ENCODE results near the gene CBR3. TPM values are rescaled to one million over a fixed set of nuclear protein-coding genes. Genes with fewer than 3 reads are reported as not detected.

Gene CBR3
- total RNA-seq, 1 experiment from 2014 or later: 1.6 TPM

DNA sequence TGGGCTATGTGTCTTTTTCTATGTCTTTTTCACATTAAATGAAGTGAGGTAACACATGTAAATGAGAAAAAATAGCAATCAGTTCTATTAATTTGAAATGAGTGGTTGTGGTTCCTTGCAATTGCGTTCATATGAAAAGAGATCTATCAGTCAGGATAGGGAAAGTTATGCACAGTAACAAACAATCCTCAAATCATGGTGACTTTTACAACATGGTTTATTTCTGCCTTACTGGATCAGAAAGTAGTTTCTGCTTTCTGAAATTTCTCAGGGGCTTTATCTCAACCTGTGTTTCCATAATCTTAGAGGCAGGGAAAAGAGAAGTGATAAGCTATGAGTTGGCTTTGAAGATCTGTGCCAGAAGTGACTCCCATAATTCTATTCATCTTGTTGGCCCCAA lies 60.7 kb downstream of the CBR3 start:
- DNase-seq (ENCODE audit: low read depth, low spot score) (no peak), ATAC-seq (no peak)
- H3K27ac ChIP-seq (ENCODE audit: low read length): peak overlapping the region; percentile 12; the same call in 1 of the 2 replicates
- no peaks in the 10 kb centered on the region for H3K9me3 ChIP-seq (ENCODE audit: control insufficient read depth, insufficient read depth, low read depth, low read length)
- H3K36me3 ChIP-seq (ENCODE audit: control insufficient read depth, insufficient read depth, low read length): no peaks in the 10 kb centered on the region
- ChIA-PET POLR2A (no interaction called here), CTCF (no interaction called here)
- no peak overlapping the region for H3K4me3 ChIP-seq (ENCODE audit: low read depth in 2 of 2, low read length in 2 of 2)
- peaks cover 13% of the 10 kb centered on the region for H3K4me1 ChIP-seq (ENCODE audit: control insufficient read depth, insufficient read depth, low read length)
- in situ Hi-C loops (cut with HindIII; ENCODE audit: low pct_unique_long_range_greater_than_20kb, low sequenced_read_pairs) (no loop called here), intact Hi-C loops (cut with micrococcal nuclease; ENCODE audit: unreplicated experiment) (no loop called here)
- H3K27me3 ChIP-seq (ENCODE audit: control insufficient read depth, insufficient read depth, low read length): no peaks in the 10 kb centered on the region
- no peak for TF ChIP-seq TCF7L2 (IDR thresholded peaks at IDR 0.05; ENCODE audit: low read depth, low read length)
- TF ChIP-seq POLR2AphosphoS5 (IDR thresholded peaks at IDR 0.05; ENCODE audit: low read depth, low read length): no peak
- BruUV-seq (replicated peaks): no TSS peak

Other genes starting within 250 kb of the CBR3 start
- 15.6 TPM for gene SETD4, start 74.6 kb upstream of the CBR3 start, total RNA-seq (2021; ENCODE audit: unreplicated experiment)
- 27.8 TPM for gene CBR1, start 65.1 kb upstream of the CBR3 start, total RNA-seq (2021; ENCODE audit: unreplicated experiment)
- gene DOP1B, start 21.7 kb downstream of the CBR3 start, total RNA-seq (2021; ENCODE audit: unreplicated experiment): 31.0 TPM
- gene MORC3, start 185.1 kb downstream of the CBR3 start, total RNA-seq (2021; ENCODE audit: unreplicated experiment): 16.8 TPM